HCT116 (cell line): Measurements from ENCODE around the gene TFAP2D. TPM values are rescaled to one million over a fixed set of nuclear protein-coding genes. Genes with fewer than 3 reads are reported as not detected.

Experiments used
- ATAC-seq: fragments of 200-7000 bp; cut with Tn5 transposase; 2 replicates; pipeline ENCODE4 v1.9.1; 2020; ENCODE audit warnings: mild to moderate bottlenecking, moderate library complexity
- BruUV-seq: library from RNA; stranded (reverse); fragments of 400-500 nt; replicated peaks from 2 replicates; lab custom pipeline; 2021; lab: Mats Ljungman, UMichigan
- CTCF ChIA-PET: fragments of 300-600 bp; sonication (Branson Sonifier 250); formaldehyde crosslinking; loops from one replicate; lab custom pipeline; 2021; ENCODE audit warnings: antibody characterized with exemption; lab: Charles Lee
- POLR2A ChIA-PET: fragments of 300-600, 350-600 bp; sonication (Branson Sonifier 250); formaldehyde crosslinking; loops from one replicate; lab custom pipeline; 2021; ENCODE audit warnings: antibody characterized with exemption; lab: Charles Lee
- RAD21 ChIA-PET, 2 experiments: fragments of 300-600 bp; sonication (Branson Sonifier 250); formaldehyde crosslinking; loops; one replicate each; lab custom pipeline; 2023; ENCODE audit warnings: low total read pairs in 2 of 2; ENCODE audit not compliant: uncharacterized antibody in 2 of 2, unreplicated experiment in 2 of 2, low non-redundant PET in 1 of 2; lab: Charles Lee
- DNase-seq: peaks from one replicate; pipeline ENCODE4 v3.0.0-alpha.2; 2010; ENCODE audit warnings: low read depth, low spot score
- H2AFZ ChIP-seq: fragments of 200-600 bp; shearing (Covaris generic), sonication (generic); 2 replicates; pipeline ENCODE4 v1.6.1; 2017; ENCODE audit warnings: low read depth, mixed run types, mixed read lengths, antibody characterized with exemption, low read length; ENCODE audit not compliant: poor library complexity, severe bottlenecking
- H3K27ac ChIP-seq: 2 replicates; pipeline ENCODE4 v1.5.1; 2012; ENCODE audit warnings: low read depth, low read length
- H3K27me3 ChIP-seq: fragments of 200-600 bp; sonication (generic); 2 replicates; pipeline ENCODE4 v1.6.1; 2016; ENCODE audit warnings: mixed run types, low read length, mixed read lengths; ENCODE audit not compliant: insufficient read depth
- H3K36me3 ChIP-seq, 2 experiments: fragments of 200-500 bp in 1 of 2; fragments of 200-600 bp in 1 of 2; sonication (Bioruptor generic) in 1 of 2; sonication (generic) in 1 of 2; 2 replicates each; pipeline versions ENCODE4 v1.5.1 to v1.6.1; 2014 to 2016; ENCODE audit warnings: low read length in 2 of 2, inconsistent platforms in 1 of 2, mixed read lengths in 1 of 2, mixed run types in 1 of 2; ENCODE audit not compliant: insufficient read depth in 2 of 2, control insufficient read depth in 1 of 2
- H3K4me1 ChIP-seq, 2 experiments: fragments of 200-600 bp in 1 of 2; sonication (generic) in 1 of 2; 2 replicates each; pipeline versions ENCODE4 v1.5.1 to v1.6.1; 2012 to 2017; ENCODE audit warnings: low read length in 2 of 2, inconsistent platforms in 1 of 2, mild to moderate bottlenecking in 1 of 2, mixed read lengths in 1 of 2, mixed run types in 1 of 2, moderate library complexity in 1 of 2; ENCODE audit not compliant: insufficient read depth in 2 of 2, control insufficient read depth in 1 of 2
- H3K4me2 ChIP-seq: fragments of 200-600 bp; sonication (generic); 2 replicates; pipeline ENCODE4 v1.6.1; 2017; ENCODE audit warnings: mixed run types, low read length, mixed read lengths
- H3K4me3 ChIP-seq, 2 experiments: fragments of 200-600 bp in 1 of 2; sonication (generic) in 1 of 2; replicated peaks in 1 of 2; 2 replicates each; pipeline ENCODE4 v1.5.1; 2011 to 2016; ENCODE audit warnings: low read length in 2 of 2, control low read depth in 1 of 2, low read depth in 1 of 2, mild to moderate bottlenecking in 1 of 2, mixed read lengths in 1 of 2, mixed run types in 1 of 2
- H3K79me2 ChIP-seq: fragments of 200-600 bp; sonication (generic); 2 replicates; pipeline ENCODE4 v1.6.1; 2017; ENCODE audit warnings: mild to moderate bottlenecking, mixed run types, low read length, moderate library complexity, mixed read lengths; ENCODE audit not compliant: insufficient read depth
- H3K9ac ChIP-seq: fragments of 200-600 bp; sonication (generic); 2 replicates; pipeline ENCODE4 v1.6.1; 2016; ENCODE audit warnings: low read length, mixed read lengths
- H3K9me2 ChIP-seq: fragments of 200-600 bp; sonication (generic), shearing (Covaris generic); 2 replicates; pipeline ENCODE4 v1.6.1; 2017; ENCODE audit warnings: mixed run types, mild to moderate bottlenecking, moderate library complexity; ENCODE audit not compliant: insufficient read depth
- H3K9me3 ChIP-seq, 2 experiments: fragments of 200-500 bp in 1 of 2; fragments of 200-600 bp in 1 of 2; sonication (Bioruptor generic) in 1 of 2; sonication (generic) in 1 of 2; 2 replicates each; pipeline ENCODE4 v1.6.1; 2014 to 2017; ENCODE audit warnings: low read length in 2 of 2, mixed read lengths in 2 of 2, inconsistent platforms in 1 of 2, low read depth in 1 of 2, mild to moderate bottlenecking in 1 of 2, mixed run types in 1 of 2, moderate library complexity in 1 of 2; ENCODE audit not compliant: control insufficient read depth in 1 of 2, insufficient read depth in 1 of 2
- H4K20me1 ChIP-seq: fragments of 200-600 bp; sonication (generic), shearing (Covaris generic); 2 replicates; pipeline ENCODE4 v1.6.1; 2017; ENCODE audit warnings: mixed run types, mild to moderate bottlenecking, moderate library complexity; ENCODE audit not compliant: insufficient read depth
- CBX3 ChIP-seq: IDR thresholded peaks from 2 replicates; pipeline ENCODE4 v1.6.1; 2012; ENCODE audit warnings: low read depth
- CEBPB ChIP-seq: IDR thresholded peaks from 2 replicates; pipeline ENCODE4 v1.6.1; 2012; ENCODE audit warnings: low read depth
- CTCF ChIP-seq, 3 experiments: fragments of 200-600 bp in 1 of 3; sonication (generic) in 1 of 3; IDR thresholded peaks in 2 of 3; conservative IDR thresholded peaks in 1 of 3; 2 replicates each; pipeline ENCODE4 v1.5.1; 2012 to 2017; ENCODE audit warnings: low read depth in 2 of 3, low read length in 2 of 3, antibody characterized with exemption in 1 of 3, borderline replicate concordance in 1 of 3, control low read depth in 1 of 3, mild to moderate bottlenecking in 1 of 3, mixed read lengths in 1 of 3, mixed run types in 1 of 3, moderate library complexity in 1 of 3; ENCODE audit not compliant: insufficient read depth in 1 of 3
- ELF1 ChIP-seq: IDR thresholded peaks from 2 replicates; pipeline ENCODE4 v1.6.1; 2012; ENCODE audit warnings: low read depth, borderline replicate concordance
- EZH2 ChIP-seq: fragments of 200-600 bp; sonication (generic); IDR thresholded peaks from 2 replicates; pipeline ENCODE4 v1.6.1; 2017; ENCODE audit warnings: antibody characterized with exemption, mixed run types
- EZH2phosphoT487 ChIP-seq: fragments of 200-600 bp; IDR thresholded peaks from 2 replicates; pipeline ENCODE4 v1.6.1; 2018; ENCODE audit warnings: antibody characterized with exemption, borderline replicate concordance
- FOSL1 ChIP-seq: IDR thresholded peaks from 2 replicates; pipeline ENCODE4 v1.6.1; 2012; ENCODE audit warnings: low read depth
- JUND ChIP-seq: IDR thresholded peaks from 2 replicates; pipeline ENCODE4 v1.6.1; 2012
- POLR2A ChIP-seq: IDR thresholded peaks from 2 replicates; pipeline ENCODE4 v1.7.0; 2011; ENCODE audit warnings: borderline replicate concordance; ENCODE audit not compliant: insufficient read depth, insufficient read length; ENCODE audit errors: extremely low read depth
- POLR2AphosphoS5 ChIP-seq: IDR thresholded peaks from 2 replicates; pipeline ENCODE4 v1.6.1; 2011; ENCODE audit warnings: mild to moderate bottlenecking, low read depth, low read length, moderate library complexity
- RAD21 ChIP-seq: IDR thresholded peaks from 2 replicates; pipeline ENCODE4 v1.6.1; 2012; ENCODE audit warnings: low read depth, mild to moderate bottlenecking
- REST ChIP-seq: IDR thresholded peaks from 2 replicates; pipeline ENCODE4 v1.6.1; 2012; ENCODE audit warnings: low read depth
- SIN3A ChIP-seq: IDR thresholded peaks from 2 replicates; pipeline ENCODE4 v1.6.1; 2012; ENCODE audit warnings: low read depth
- SP1 ChIP-seq: IDR thresholded peaks from 2 replicates; pipeline ENCODE4 v1.6.1; 2012; ENCODE audit warnings: low read depth
- SRF ChIP-seq: IDR thresholded peaks from 2 replicates; pipeline ENCODE4 v1.6.1; 2012; ENCODE audit warnings: low read depth
- TCF7L2 ChIP-seq: IDR thresholded peaks from 2 replicates; pipeline ENCODE4 v1.7.0; 2011; ENCODE audit warnings: borderline replicate concordance, inconsistent platforms; ENCODE audit not compliant: insufficient read depth, insufficient read length; ENCODE audit errors: extremely low read depth
- ZNF274 ChIP-seq: fragments of 200-500 bp; sonication (Bioruptor generic); IDR thresholded peaks from 2 replicates; pipeline ENCODE4 v1.6.1; 2014; ENCODE audit warnings: mild to moderate bottlenecking, low read depth, low read length, inconsistent platforms
- intact Hi-C: fragments of 100-400 bp; cut with micrococcal nuclease; formaldehyde crosslinking; loops from 2 replicates; pipeline ENCODE4 v1.10.0; 2022
- total RNA-seq: library from RNA; stranded (reverse); gene quantifications from one replicate; pipeline ENCODE4 v1.2.1, GENCODE V29; 2021; ENCODE audit not compliant: unreplicated experiment
- TF ChIP-seq, protein P1 (sequence below): IDR thresholded peaks from 2 replicates; pipeline ENCODE4 v1.6.1; 2012

Gene TFAP2D
- total RNA-seq, 1 experiment from 2014 or later, result not detected

DNA sequence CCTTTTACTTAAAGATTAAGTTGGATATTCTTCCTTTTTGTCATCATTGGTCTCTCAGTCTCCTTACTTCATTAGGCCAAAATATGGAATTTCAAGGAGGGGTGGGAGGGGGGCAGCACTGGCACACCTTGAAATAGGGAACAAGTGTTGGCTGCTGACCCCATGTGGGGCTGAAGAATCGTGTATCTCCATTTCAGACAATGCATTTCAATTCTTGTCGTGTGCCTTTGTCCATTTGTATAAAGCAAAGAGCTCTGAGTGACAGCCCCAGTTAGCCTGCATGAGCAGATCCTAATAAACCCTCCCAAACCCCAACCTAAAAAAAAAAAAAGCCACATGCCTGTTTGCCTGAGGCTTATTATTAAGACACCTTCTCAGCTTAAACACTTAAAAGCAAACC is 1.0 kb upstream of the TFAP2D start:
- no TSS peak for BruUV-seq
- Histone ChIP-seq H3K27me3 (no peaks in the 10 kb centered on the region), H3K9ac (no peak overlapping the region), H3K36me3 (no peaks in the 10 kb centered on the region), H3K4me2 (no peak overlapping the region), H2AFZ (no peak overlapping the region), H3K27ac (no peak overlapping the region), H3K4me3 (no peak overlapping the region), H3K4me1 (no peaks in the 10 kb centered on the region), H3K9me2 (no peaks in the 10 kb centered on the region), H3K9me3 (peaks cover 6 to 11% of the 10 kb centered on the region in 2 experiments; a peak in 2 of 4 replicates), H4K20me1 (no peaks in the 10 kb centered on the region), H3K79me2 (no peaks in the 10 kb centered on the region)
- intact Hi-C loops, result no loop called here
- TF ChIP-seq ELF1 (no peak), POLR2A (no peak), CEBPB (no peak), JUND (no peak), SRF (no peak), CTCF (IDR thresholded peaks at IDR 0.05 in 2 of 3, conservative IDR thresholded peaks at IDR 0.05 in 1 of 3; ENCODE audit: borderline replicate concordance in 1 of 3, insufficient read depth in 1 of 3, low read depth in 2 of 3, low read length in 2 of 3) (no peak), EZH2 (no peak), ZNF274 (no peak), POLR2AphosphoS5 (no peak), SP1 (no peak), RAD21 (no peak), REST (no peak), TCF7L2 (no peak), EZH2phosphoT487 (no peak), SIN3A (no peak), CBX3 (no peak), FOSL1 (no peak)
- TF ChIP-seq, protein P1, sequence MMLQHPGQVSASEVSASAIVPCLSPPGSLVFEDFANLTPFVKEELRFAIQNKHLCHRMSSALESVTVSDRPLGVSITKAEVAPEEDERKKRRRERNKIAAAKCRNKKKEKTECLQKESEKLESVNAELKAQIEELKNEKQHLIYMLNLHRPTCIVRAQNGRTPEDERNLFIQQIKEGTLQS, result no peak
- ATAC-seq (no peak), DNase-seq (no peak)
- ChIA-PET POLR2A (no interaction called here), CTCF (no interaction called here), RAD21 (no interaction called here)
